HEK293 (cell line): ENCODE measurements around the gene ACAP3.

Experiments used
- CTCF ChIA-PET: fragments of 350-600 bp; formaldehyde crosslinking; extraction: SDS; loops from one replicate; lab custom pipeline; 2021; ENCODE audit warnings: antibody characterized with exemption; lab: Yijun Ruan, JAX
- POLR2A ChIA-PET: fragments of 300-600 bp; formaldehyde crosslinking; extraction: SDS; loops from one replicate; lab custom pipeline; 2020; ENCODE audit warnings: antibody characterized with exemption, inconsistent platforms; lab: Yijun Ruan, JAX
- H3K27ac ChIP-seq: fragments of 200-500 bp; sonication (Bioruptor generic); 2 replicates; pipeline ENCODE4 v1.5.1; 2014; ENCODE audit warnings: low read depth, low read length, control low read depth, inconsistent platforms; ENCODE audit errors: extremely low read depth
- H3K36me3 ChIP-seq, 2 experiments: fragments of 200-500 bp in 1 of 2; sonication (Bioruptor generic) in 1 of 2; 1 replicate in 1 of 2; 2 replicates in 1 of 2; pipeline ENCODE4 v1.5.1; 2014 to 2017; ENCODE audit warnings: inconsistent platforms in 2 of 2, low read length in 2 of 2; ENCODE audit not compliant: control insufficient read depth in 2 of 2, insufficient read depth in 1 of 2
- H3K4me1 ChIP-seq: fragments of 200-500 bp; sonication (Bioruptor generic); 2 replicates; pipeline ENCODE4 v1.5.1; 2014; ENCODE audit warnings: mild to moderate bottlenecking, low read length, inconsistent platforms; ENCODE audit not compliant: control insufficient read depth, insufficient read depth
- H3K4me3 ChIP-seq: 2 replicates; pipeline ENCODE4 v1.5.1; 2011; ENCODE audit warnings: low read depth, mild to moderate bottlenecking, control low read depth, low read length, moderate library complexity
- H3K9me3 ChIP-seq: fragments of 200-500 bp; sonication (Bioruptor generic); 2 replicates; pipeline ENCODE4 v1.5.1; 2014; ENCODE audit warnings: low read depth, low read length, inconsistent platforms; ENCODE audit not compliant: control insufficient read depth, insufficient read depth
- BCL11A ChIP-seq: fragments of 450-650 bp; formaldehyde crosslinking; IDR thresholded peaks from 2 replicates; pipeline ENCODE4 v1.5.1; 2016; ENCODE audit warnings: low read depth, missing biosample characterization, missing genetic modification characterization
- GLIS1 ChIP-seq: fragments of 450-650 bp; formaldehyde crosslinking; IDR thresholded peaks from 2 replicates; pipeline ENCODE4 v1.5.1; 2016; ENCODE audit warnings: missing biosample characterization, missing genetic modification characterization
- HIC1 ChIP-seq: fragments of 450-650 bp; formaldehyde crosslinking; IDR thresholded peaks from 2 replicates; pipeline ENCODE4 v1.5.1; 2016; ENCODE audit warnings: missing biosample characterization, missing genetic modification characterization
- HOXD13 ChIP-seq: sonication (generic); formaldehyde crosslinking; IDR thresholded peaks from 2 replicates; pipeline ENCODE4 v1.8.0; 2022; ENCODE audit warnings: missing genetic modification reagents, borderline replicate concordance
- KLF1 ChIP-seq: fragments of 450-650 bp; formaldehyde crosslinking; IDR thresholded peaks from 2 replicates; pipeline ENCODE4 v1.5.1; 2016; ENCODE audit warnings: missing biosample characterization, missing genetic modification characterization
- MEIS1 ChIP-seq: sonication (generic); formaldehyde crosslinking; IDR thresholded peaks from 2 replicates; pipeline ENCODE4 v1.8.1; 2022; ENCODE audit warnings: missing genetic modification reagents, mild to moderate bottlenecking, borderline replicate concordance
- SP3 ChIP-seq: fragments of 450-650 bp; formaldehyde crosslinking; IDR thresholded peaks from 2 replicates; pipeline ENCODE4 v1.5.1; 2016; ENCODE audit warnings: missing biosample characterization, missing genetic modification characterization
- TRIM28 ChIP-seq: IDR thresholded peaks from 2 replicates; pipeline ENCODE4 v1.6.1; 2011; ENCODE audit warnings: low read length, control low read depth, borderline replicate concordance
- ZBTB48 ChIP-seq: fragments of 450-650 bp; formaldehyde crosslinking; IDR thresholded peaks from 2 replicates; pipeline ENCODE4 v1.5.1; 2016; ENCODE audit warnings: missing biosample characterization, missing genetic modification characterization
- ZBTB7A ChIP-seq: fragments of 450-650 bp; formaldehyde crosslinking; IDR thresholded peaks from 2 replicates; pipeline ENCODE4 v1.5.1; 2016; ENCODE audit warnings: low read depth, missing biosample characterization, missing genetic modification characterization
- ZNF138 ChIP-seq: fragments of 450-650 bp; formaldehyde crosslinking; IDR thresholded peaks from 2 replicates; pipeline ENCODE4 v1.5.1; 2016; ENCODE audit warnings: missing biosample characterization, missing genetic modification characterization, borderline replicate concordance
- ZNF169 ChIP-seq: fragments of 450-650 bp; formaldehyde crosslinking; IDR thresholded peaks from 2 replicates; pipeline ENCODE4 v1.5.1; 2016; ENCODE audit warnings: missing biosample characterization, missing genetic modification characterization
- ZNF2 ChIP-seq: fragments of 450-650 bp; formaldehyde crosslinking; IDR thresholded peaks from 2 replicates; pipeline ENCODE4 v1.5.1; 2016; ENCODE audit warnings: missing biosample characterization, missing genetic modification characterization
- ZNF23 ChIP-seq: fragments of 450-650 bp; formaldehyde crosslinking; IDR thresholded peaks from 2 replicates; pipeline ENCODE4 v1.5.1; 2016; ENCODE audit warnings: missing biosample characterization, missing genetic modification characterization, borderline replicate concordance
- ZNF292 ChIP-seq: fragments of 450-650 bp; formaldehyde crosslinking; IDR thresholded peaks from 2 replicates; pipeline ENCODE4 v1.5.1; 2016; ENCODE audit warnings: low read depth, missing biosample characterization, missing genetic modification characterization, borderline replicate concordance
- ZNF302 ChIP-seq: fragments of 450-650 bp; formaldehyde crosslinking; IDR thresholded peaks from 2 replicates; pipeline ENCODE4 v1.5.1; 2016; ENCODE audit warnings: missing biosample characterization, missing genetic modification characterization, low read depth
- ZNF354C ChIP-seq: fragments of 450-650 bp; formaldehyde crosslinking; IDR thresholded peaks from 2 replicates; pipeline ENCODE4 v1.5.1; 2016; ENCODE audit warnings: missing biosample characterization, missing genetic modification characterization, low read depth, borderline replicate concordance
- ZNF37A ChIP-seq: fragments of 450-650 bp; IDR thresholded peaks from 2 replicates; pipeline ENCODE4 v1.5.1; 2018; ENCODE audit warnings: missing biosample characterization, missing genetic modification characterization
- ZNF521 ChIP-seq: fragments of 450-650 bp; formaldehyde crosslinking; IDR thresholded peaks from 2 replicates; pipeline ENCODE4 v1.5.1; 2017; ENCODE audit warnings: missing biosample characterization, mild to moderate bottlenecking, missing genetic modification characterization
- ZNF623 ChIP-seq: fragments of 450-650 bp; formaldehyde crosslinking; IDR thresholded peaks from 2 replicates; pipeline ENCODE4 v1.5.1; 2016; ENCODE audit warnings: missing biosample characterization, missing genetic modification characterization
- ZNF692 ChIP-seq: fragments of 450-650 bp; formaldehyde crosslinking; IDR thresholded peaks from 2 replicates; pipeline ENCODE4 v1.5.1; 2016; ENCODE audit warnings: missing biosample characterization, missing genetic modification characterization
- TF ChIP-seq, protein P1 (sequence below): fragments of 450-650 bp; formaldehyde crosslinking; IDR thresholded peaks from 2 replicates; pipeline ENCODE4 v1.5.1; 2016; ENCODE audit warnings: missing biosample characterization, missing genetic modification characterization
- TF ChIP-seq, protein P2 (sequence below): fragments of 450-650 bp; IDR thresholded peaks from 2 replicates; pipeline ENCODE4 v1.5.1; 2018; ENCODE audit warnings: missing biosample characterization, missing genetic modification characterization
- TF ChIP-seq, protein P3 (sequence below): fragments of 450-650 bp; formaldehyde crosslinking; IDR thresholded peaks from 2 replicates; pipeline ENCODE4 v1.5.1; 2016; ENCODE audit warnings: missing biosample characterization, missing genetic modification characterization
- TF ChIP-seq, protein P4 (sequence below): fragments of 450-650 bp; formaldehyde crosslinking; IDR thresholded peaks from 2 replicates; pipeline ENCODE4 v1.5.1; 2016; ENCODE audit warnings: missing biosample characterization, missing genetic modification characterization

ACAP3 gene

DNA sequence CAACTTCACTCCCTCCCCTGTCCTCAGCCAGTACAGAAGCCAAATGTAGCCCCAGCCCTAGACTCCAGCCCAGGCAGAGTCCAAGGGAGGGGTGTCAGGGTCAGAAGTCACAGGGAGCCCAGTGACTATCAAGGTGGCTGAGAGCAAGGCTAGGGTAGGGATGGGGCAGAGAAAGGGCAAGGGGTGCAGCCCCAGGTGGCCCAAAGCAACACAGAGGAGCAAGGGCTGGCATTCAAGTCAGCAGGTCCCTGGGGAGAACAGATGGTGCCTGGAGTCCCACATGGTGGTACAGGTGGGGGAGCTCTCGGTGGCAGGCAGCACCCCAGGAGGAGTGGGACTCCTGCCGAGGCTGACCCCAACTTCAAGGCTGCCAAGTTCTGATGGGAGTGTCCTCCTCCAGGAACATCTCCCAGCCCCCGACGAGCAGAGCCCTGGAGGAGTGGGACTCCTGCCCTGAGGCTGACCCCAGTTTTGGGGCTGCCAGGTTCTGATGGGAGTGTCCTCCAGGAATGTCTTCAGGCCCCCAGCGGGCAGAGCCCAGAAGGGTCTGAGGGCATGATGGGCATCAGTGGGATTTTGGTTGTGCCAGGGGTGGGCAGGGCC, 45.2 kb upstream of the ACAP3 start:
- H3K27ac ChIP-seq: no peak overlapping the region
- peaks cover 7% of the 10 kb centered on the region; the same call in 1 of the 2 replicates for H3K4me1 ChIP-seq
- H3K36me3 ChIP-seq: no peaks in the 10 kb centered on the region
- ChIA-PET POLR2A (interaction anchor here (0.9 to 1.3 kb wide), 3 partner anchors 22 to 46 kb away, joined by 3 read pairs; partner anchors contain the start of genes AURKAIP1 and CCNL2), CTCF (interaction anchor here (1.0 to 2.7 kb wide), 2 partner anchors 19 to 22 kb away, joined by 4 to 15 read pairs; partner anchors contain the start of gene AURKAIP1)
- no peak overlapping the region for H3K4me3 ChIP-seq
- H3K9me3 ChIP-seq: no peaks in the 10 kb centered on the region
- TF ChIP-seq ZNF37A (no peak), ZNF692 (tag by site-specific recombination) (no peak), HIC1 (tag by site-specific recombination) (peak; percentile 35; the same call in 1 of the 2 replicates), ZNF521 (tag by site-specific recombination) (no peak), ZBTB48 (tag by site-specific recombination) (peak; percentile 54; the same call in 1 of the 2 replicates), GLIS1 (tag by site-specific recombination) (peak; percentile 97), ZNF2 (tag by site-specific recombination) (no peak), ZNF302 (tag by site-specific recombination) (no peak), BCL11A (tag by site-specific recombination) (peak; percentile 69; the same call in 1 of the 2 replicates), ZNF354C (tag by site-specific recombination) (no peak), SP3 (tag by site-specific recombination) (no peak), HOXD13 (CRISPR knock-in tag) (no peak), TRIM28 (no peak), ZNF23 (tag by site-specific recombination) (no peak), ZNF292 (tag by site-specific recombination) (no peak), ZNF138 (tag by site-specific recombination) (no peak), ZBTB7A (tag by site-specific recombination) (0 out of 2 replicates have a peak, but pooled peaks have one; percentile 20), ZNF623 (no peak), ZNF169 (no peak), KLF1 (tag by site-specific recombination) (no peak), MEIS1 (CRISPR knock-in tag) (no peak)
- TF ChIP-seq, protein P1, sequence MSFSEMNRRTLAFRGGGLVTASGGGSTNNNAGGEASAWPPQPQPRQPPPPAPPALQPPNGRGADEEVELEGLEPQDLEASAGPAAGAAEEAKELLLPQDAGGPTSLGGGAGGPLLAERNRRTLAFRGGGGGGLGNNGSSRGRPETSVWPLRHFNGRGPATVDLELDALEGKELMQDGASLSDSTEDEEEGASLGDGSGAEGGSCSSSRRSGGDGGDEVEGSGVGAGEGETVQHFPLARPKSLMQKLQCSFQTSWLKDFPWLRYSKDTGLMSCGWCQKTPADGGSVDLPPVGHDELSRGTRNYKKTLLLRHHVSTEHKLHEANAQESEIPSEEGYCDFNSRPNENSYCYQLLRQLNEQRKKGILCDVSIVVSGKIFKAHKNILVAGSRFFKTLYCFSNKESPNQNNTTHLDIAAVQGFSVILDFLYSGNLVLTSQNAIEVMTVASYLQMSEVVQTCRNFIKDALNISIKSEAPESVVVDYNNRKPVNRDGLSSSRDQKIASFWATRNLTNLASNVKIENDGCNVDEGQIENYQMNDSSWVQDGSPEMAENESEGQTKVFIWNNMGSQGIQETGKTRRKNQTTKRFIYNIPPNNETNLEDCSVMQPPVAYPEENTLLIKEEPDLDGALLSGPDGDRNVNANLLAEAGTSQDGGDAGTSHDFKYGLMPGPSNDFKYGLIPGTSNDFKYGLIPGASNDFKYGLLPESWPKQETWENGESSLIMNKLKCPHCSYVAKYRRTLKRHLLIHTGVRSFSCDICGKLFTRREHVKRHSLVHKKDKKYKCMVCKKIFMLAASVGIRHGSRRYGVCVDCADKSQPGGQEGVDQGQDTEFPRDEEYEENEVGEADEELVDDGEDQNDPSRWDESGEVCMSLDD: peak; percentile 13; the same call in 1 of the 2 replicates
- TF ChIP-seq, protein P2, sequence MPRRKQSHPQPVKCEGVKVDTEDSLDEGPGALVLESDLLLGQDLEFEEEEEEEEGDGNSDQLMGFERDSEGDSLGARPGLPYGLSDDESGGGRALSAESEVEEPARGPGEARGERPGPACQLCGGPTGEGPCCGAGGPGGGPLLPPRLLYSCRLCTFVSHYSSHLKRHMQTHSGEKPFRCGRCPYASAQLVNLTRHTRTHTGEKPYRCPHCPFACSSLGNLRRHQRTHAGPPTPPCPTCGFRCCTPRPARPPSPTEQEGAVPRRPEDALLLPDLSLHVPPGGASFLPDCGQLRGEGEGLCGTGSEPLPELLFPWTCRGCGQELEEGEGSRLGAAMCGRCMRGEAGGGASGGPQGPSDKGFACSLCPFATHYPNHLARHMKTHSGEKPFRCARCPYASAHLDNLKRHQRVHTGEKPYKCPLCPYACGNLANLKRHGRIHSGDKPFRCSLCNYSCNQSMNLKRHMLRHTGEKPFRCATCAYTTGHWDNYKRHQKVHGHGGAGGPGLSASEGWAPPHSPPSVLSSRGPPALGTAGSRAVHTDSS (tag by site-specific recombination): no peak
- TF ChIP-seq, protein P3, sequence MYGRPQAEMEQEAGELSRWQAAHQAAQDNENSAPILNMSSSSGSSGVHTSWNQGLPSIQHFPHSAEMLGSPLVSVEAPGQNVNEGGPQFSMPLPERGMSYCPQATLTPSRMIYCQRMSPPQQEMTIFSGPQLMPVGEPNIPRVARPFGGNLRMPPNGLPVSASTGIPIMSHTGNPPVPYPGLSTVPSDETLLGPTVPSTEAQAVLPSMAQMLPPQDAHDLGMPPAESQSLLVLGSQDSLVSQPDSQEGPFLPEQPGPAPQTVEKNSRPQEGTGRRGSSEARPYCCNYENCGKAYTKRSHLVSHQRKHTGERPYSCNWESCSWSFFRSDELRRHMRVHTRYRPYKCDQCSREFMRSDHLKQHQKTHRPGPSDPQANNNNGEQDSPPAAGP (tag by site-specific recombination): no peak
- TF ChIP-seq, protein P4, sequence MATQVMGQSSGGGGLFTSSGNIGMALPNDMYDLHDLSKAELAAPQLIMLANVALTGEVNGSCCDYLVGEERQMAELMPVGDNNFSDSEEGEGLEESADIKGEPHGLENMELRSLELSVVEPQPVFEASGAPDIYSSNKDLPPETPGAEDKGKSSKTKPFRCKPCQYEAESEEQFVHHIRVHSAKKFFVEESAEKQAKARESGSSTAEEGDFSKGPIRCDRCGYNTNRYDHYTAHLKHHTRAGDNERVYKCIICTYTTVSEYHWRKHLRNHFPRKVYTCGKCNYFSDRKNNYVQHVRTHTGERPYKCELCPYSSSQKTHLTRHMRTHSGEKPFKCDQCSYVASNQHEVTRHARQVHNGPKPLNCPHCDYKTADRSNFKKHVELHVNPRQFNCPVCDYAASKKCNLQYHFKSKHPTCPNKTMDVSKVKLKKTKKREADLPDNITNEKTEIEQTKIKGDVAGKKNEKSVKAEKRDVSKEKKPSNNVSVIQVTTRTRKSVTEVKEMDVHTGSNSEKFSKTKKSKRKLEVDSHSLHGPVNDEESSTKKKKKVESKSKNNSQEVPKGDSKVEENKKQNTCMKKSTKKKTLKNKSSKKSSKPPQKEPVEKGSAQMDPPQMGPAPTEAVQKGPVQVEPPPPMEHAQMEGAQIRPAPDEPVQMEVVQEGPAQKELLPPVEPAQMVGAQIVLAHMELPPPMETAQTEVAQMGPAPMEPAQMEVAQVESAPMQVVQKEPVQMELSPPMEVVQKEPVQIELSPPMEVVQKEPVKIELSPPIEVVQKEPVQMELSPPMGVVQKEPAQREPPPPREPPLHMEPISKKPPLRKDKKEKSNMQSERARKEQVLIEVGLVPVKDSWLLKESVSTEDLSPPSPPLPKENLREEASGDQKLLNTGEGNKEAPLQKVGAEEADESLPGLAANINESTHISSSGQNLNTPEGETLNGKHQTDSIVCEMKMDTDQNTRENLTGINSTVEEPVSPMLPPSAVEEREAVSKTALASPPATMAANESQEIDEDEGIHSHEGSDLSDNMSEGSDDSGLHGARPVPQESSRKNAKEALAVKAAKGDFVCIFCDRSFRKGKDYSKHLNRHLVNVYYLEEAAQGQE: no peak
